Esophagus squamous epithelium (tissue), 5 donors: ENCODE results near the gene DENND4B. TPM values are rescaled to one million over a fixed set of nuclear protein-coding genes. Genes with fewer than 3 reads are reported as not detected.
A peak's percentile ranks its signal among the peaks of the same experiment; 100 is the strongest.

ENCODE experiments used
- DNase-seq: peaks from one replicate; lab custom pipeline; 2025; lab: John Stamatoyannopoulos, UW
- H3K27ac ChIP-seq, 4 donors: fragments of 200-600 bp; sonication (generic); one replicate each; pipeline ENCODE4 v1.5.1; 2016 to 2019; ENCODE audit warnings: mild to moderate bottlenecking in 1 of 4
- H3K27me3 ChIP-seq, 4 donors: fragments of 200-600 bp; sonication (generic); 1 replicate in 3 of 4; 2 replicates in 1 of 4; pipeline versions ENCODE4 v1.5.1 to v1.6.0; 2017 to 2021; ENCODE audit warnings: antibody characterized with exemption in 1 of 4
- H3K36me3 ChIP-seq, 3 donors: fragments of 200-600 bp; sonication (generic); one replicate each; pipeline ENCODE4 v1.5.1; 2016 to 2019
- H3K4me1 ChIP-seq, 3 donors: fragments of 200-600 bp; sonication (generic); one replicate each; pipeline ENCODE4 v1.5.1; 2017 to 2019
- H3K4me3 ChIP-seq, 4 donors: fragments of 200-600 bp; sonication (generic); 1 replicate in 3 of 4; 2 replicates in 1 of 4; pipeline ENCODE4 v1.5.1; 2016 to 2019; ENCODE audit warnings: mild to moderate bottlenecking in 2 of 4, moderate library complexity in 1 of 4
- H3K9me3 ChIP-seq, 3 donors: fragments of 200-600 bp; sonication (generic); one replicate each; pipeline ENCODE4 v1.5.1; 2016 to 2019
- CTCF ChIP-seq, 6 experiments: fragments of 450-650 bp in 4 of 6; fragments of 200-600 bp in 2 of 6; sonication (generic) in 2 of 6; IDR thresholded peaks; one replicate each; pipeline ENCODE4 v1.5.1; 2016 to 2019; ENCODE audit warnings: antibody characterized with exemption in 6 of 6, mild to moderate bottlenecking in 4 of 6, moderate library complexity in 4 of 6
- POLR2A ChIP-seq, 4 donors: fragments of 450-650 bp; IDR thresholded peaks; one replicate each; pipeline ENCODE4 v1.6.1; 2017; ENCODE audit warnings: antibody characterized with exemption in 4 of 4, mild to moderate bottlenecking in 4 of 4, moderate library complexity in 3 of 4
- WGBS, 2 donors: methylation state at CpG; one replicate each; pipeline ENCODE4 v1.1.5; 2018; 5-methylcytosine and 5-hydroxymethylcytosine counted together
- intact Hi-C: fragments of 100-400 bp; cut with DNase I; formaldehyde crosslinking; loops from one replicate; pipeline ENCODE4 v1.15.0; 2022
- total RNA-seq, 4 donors: library from RNA; depleted of rRNA; stranded (reverse); fragments of >200 nt; gene quantifications; one replicate each; pipeline ENCODE4 v1.1.0, GENCODE V29; 2016
- donor health status: DM: yes; HTN: yes; CAD: no.

DENND4B gene
- total RNA-seq, 4 donors from 2014 or later: 5.9 to 31.7 (median 14.1) TPM

DNA sequence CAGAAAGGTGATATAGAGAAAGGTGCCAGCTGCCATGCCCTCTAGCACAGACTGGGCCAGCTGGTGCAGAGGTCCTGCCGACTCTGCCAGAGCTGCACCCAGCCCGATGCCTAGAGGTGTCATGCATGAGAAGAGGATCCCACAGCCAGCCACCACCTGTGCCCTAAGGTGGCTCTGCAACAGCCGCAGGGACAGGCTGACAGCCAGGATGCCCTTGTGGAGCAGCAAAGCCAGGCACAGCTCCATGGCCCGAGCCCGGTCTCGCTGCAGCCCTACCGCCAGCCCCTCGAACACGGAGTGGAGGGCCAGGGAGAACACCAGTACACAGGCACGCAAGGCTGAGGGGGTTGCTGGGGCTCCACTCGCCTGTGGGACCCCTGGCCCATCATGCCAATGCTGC is 13.7 kb upstream of the DENND4B start:
- H3K36me3 ChIP-seq: peaks cover 8 to 26% (median 9%) of the 10 kb centered on the region in 3 donors
- DNase-seq: no peak
- intact Hi-C loops: no loop called here
- no peak overlapping the region for H3K4me3 ChIP-seq
- H3K4me1 ChIP-seq: peaks cover 35 to 85% (median 50%) of the 10 kb centered on the region in 3 donors
- WGBS, 2 donors: 40% methylated on average over 1 of the region's 11 CpGs; no CpG with 5 or more reads in 1 of the 2 donors
- TF ChIP-seq CTCF (IDR thresholded peaks at IDR 0.05) (no peak), POLR2A (IDR thresholded peaks at IDR 0.05) (no peak)
- no peaks in the 10 kb centered on the region for H3K27me3 ChIP-seq
- no peaks in the 10 kb centered on the region for H3K9me3 ChIP-seq
- peak overlapping the region in 3 of 4 donors; percentile 24 to 96 (median 95) for H3K27ac ChIP-seq

- H3K36me3 ChIP-seq: peaks cover 8 to 33% (median 9%) of the 10 kb centered on the region in 3 donors
- TF ChIP-seq POLR2A (IDR thresholded peaks at IDR 0.05) (no peak), CTCF (IDR thresholded peaks at IDR 0.05) (no peak)
- H3K4me1 ChIP-seq: peaks cover 35 to 79% (median 47%) of the 10 kb centered on the region in 3 donors
- DNase-seq: no peak
- 66 to 72% methylated on average over 3 of the region's 3 CpGs for WGBS, 2 donors
- intact Hi-C loops: no loop called here
- no peak overlapping the region for H3K4me3 ChIP-seq
- no peaks in the 10 kb centered on the region for H3K9me3 ChIP-seq
- H3K27me3 ChIP-seq: no peaks in the 10 kb centered on the region
- H3K27ac ChIP-seq: peak overlapping the region; percentile 24 to 97 (median 96)
Measured at GRCh38 chr1:153959454-153959853, 12.9 kb upstream of the DENND4B start.

- H3K4me1 ChIP-seq: peaks cover 35 to 79% (median 42%) of the 10 kb centered on the region in 3 donors
- H3K36me3 ChIP-seq: peaks cover 9 to 38% (median 12%) of the 10 kb centered on the region in 3 donors
- no peaks in the 10 kb centered on the region for H3K9me3 ChIP-seq
- H3K27ac ChIP-seq: peak overlapping the region; percentile 95 to 97 (median 96)
- H3K27me3 ChIP-seq: no peaks in the 10 kb centered on the region
- TF ChIP-seq POLR2A (IDR thresholded peaks at IDR 0.05): no peak
- no peak for TF ChIP-seq CTCF (IDR thresholded peaks at IDR 0.05)
- intact Hi-C loops: no loop called here
- no peak for DNase-seq
- H3K4me3 ChIP-seq: peak overlapping the region in 3 of 4 donors; percentile 89 to 93 (median 92)
- WGBS, 2 donors: 15 to 21% methylated on average over 4 of the region's 4 CpGs
Measured at GRCh38 chr1:153958961-153959260, 12.4 kb upstream of the DENND4B start.

DNA sequence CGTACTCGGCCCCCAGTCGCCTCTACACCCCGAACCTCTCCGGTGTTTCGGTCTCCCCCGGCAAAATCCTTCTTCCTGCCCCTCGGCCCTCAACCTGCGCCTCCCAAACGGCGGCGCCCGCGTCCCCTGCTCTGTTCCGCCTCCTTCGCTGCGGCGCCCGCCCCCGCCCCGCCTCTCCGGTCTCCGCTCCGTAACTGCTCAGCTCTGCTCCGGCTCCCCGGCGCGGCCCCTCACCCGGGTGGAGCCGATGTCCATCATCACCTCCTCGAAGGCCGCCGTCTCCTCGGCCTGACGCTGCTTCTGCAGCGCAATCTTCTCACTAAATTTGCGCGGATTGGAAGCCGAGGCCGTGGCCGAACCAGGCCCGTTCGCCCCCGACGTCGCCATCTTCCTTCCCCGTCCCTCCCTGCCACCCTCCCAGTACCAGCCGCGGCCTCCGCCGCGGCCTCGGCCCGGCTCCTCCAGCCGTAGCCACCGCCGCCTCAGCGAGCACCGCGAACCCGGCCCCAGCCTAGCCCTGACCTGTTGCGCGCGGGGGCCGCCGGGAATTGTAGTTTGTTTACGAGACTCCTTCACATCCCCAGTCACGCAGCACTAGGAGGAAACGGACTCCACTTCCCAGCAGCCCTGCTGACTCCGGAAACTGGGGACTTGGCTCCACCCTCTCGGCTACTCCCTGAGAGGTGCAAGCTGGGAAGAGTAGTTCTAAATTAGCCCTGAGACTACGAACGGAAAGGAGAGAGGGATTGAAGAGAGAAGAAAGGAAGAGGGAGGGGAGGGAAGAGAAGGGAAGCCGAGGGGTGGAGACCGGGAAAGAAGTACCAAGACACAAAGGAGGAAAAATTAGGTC is 11.8 kb upstream of the DENND4B start, which contains the start of gene CRTC2:
Gene CRTC2, minus strand, starts transcription at position 502 of the 850 bp plus-strand sequence. Its CDS starts 115 bp downstream, at position 387.
- H3K27ac ChIP-seq: peak within 1 kb of the TSS; percentile 95 to 97 (median 96)
- no peaks in the 10 kb centered on the region for H3K27me3 ChIP-seq
- no peaks in the 10 kb centered on the region for H3K9me3 ChIP-seq
- peak within 1 kb of the TSS; percentile 89 to 98 (median 92) for H3K4me3 ChIP-seq
- intact Hi-C loops: no loop called here
- peaks cover 35 to 81% (median 42%) of the 10 kb centered on the region in 3 donors for H3K4me1 ChIP-seq
- peaks cover 11 to 44% (median 18%) of the 10 kb centered on the region in 3 donors for H3K36me3 ChIP-seq
- DNase-seq: peak; percentile 95
- peak in 1 of 6 experiments; percentile 16 for TF ChIP-seq CTCF (IDR thresholded peaks at IDR 0.05)
- peak in 3 of 4 donors; percentile 58 to 85 (median 59) for TF ChIP-seq POLR2A (IDR thresholded peaks at IDR 0.05)
- 1% methylated on average over 24 to 34 of the region's 75 CpGs for WGBS, 2 donors

GRCh38 chr1:153957744-153958110 is 11.2 kb upstream of the DENND4B start:
- Histone ChIP-seq H3K4me3 (peak overlapping the region; percentile 89 to 98 (median 92)), H3K27ac (peak overlapping the region; percentile 95 to 97 (median 96)), H3K4me1 (peaks cover 33 to 79% (median 42%) of the 10 kb centered on the region in 3 donors), H3K36me3 (peaks cover 17 to 50% (median 23%) of the 10 kb centered on the region in 3 donors), H3K27me3 (no peaks in the 10 kb centered on the region), H3K9me3 (no peaks in the 10 kb centered on the region)
- no peak for DNase-seq
- intact Hi-C loops: no loop called here
- TF ChIP-seq POLR2A (IDR thresholded peaks at IDR 0.05) (no peak), CTCF (IDR thresholded peaks at IDR 0.05) (no peak)
- WGBS, 2 donors: 0% methylated on average over 8 to 13 of the region's 13 CpGs
